GM12891 (cell line): ENCODE measurements around the gene LPCAT1.

ENCODE experiments used
- PAX5 ChIP-seq: IDR thresholded peaks from 2 replicates; pipeline ENCODE4 v1.6.1; 2011; ENCODE audit warnings: low read length, moderate library complexity, mild to moderate bottlenecking; ENCODE audit not compliant: insufficient read depth, severe bottlenecking
- POLR2A ChIP-seq: IDR thresholded peaks from 2 replicates; pipeline ENCODE4 v1.6.1; 2011; ENCODE audit warnings: low read depth, low read length, control low read depth
- POLR2AphosphoS5 ChIP-seq: IDR thresholded peaks from 2 replicates; pipeline ENCODE4 v1.6.1; 2011; ENCODE audit warnings: low read depth, low read length, control low read depth
- SPI1 ChIP-seq: IDR thresholded peaks from 2 replicates; pipeline ENCODE4 v1.6.1; 2011; ENCODE audit warnings: low read depth, low read length, control low read depth
- TAF1 ChIP-seq: IDR thresholded peaks from 2 replicates; pipeline ENCODE4 v1.6.1; 2011; ENCODE audit warnings: low read depth, low read length, control low read depth

- no peak for TF ChIP-seq POLR2A
- TF ChIP-seq POLR2AphosphoS5: no peak
- TF ChIP-seq SPI1: no peak
- TF ChIP-seq TAF1: no peak
- no peak for TF ChIP-seq PAX5
Measured at GRCh38 chr5:1437876-1438559, 85.7 kb downstream of the LPCAT1 start.
